Stomach smooth muscle (tissue), 2 donors: Measurements from ENCODE around the gene ACTN4.
"Not testable (repeated sequence)": the region's sequence is repeated elsewhere in the genome, so short reads cannot be mapped to it uniquely, and the experiment has no call there.

Experiments
- H3K27ac ChIP-seq: one replicate; pipeline ENCODE4 v1.7.0; 2013; ENCODE audit warnings: mild to moderate bottlenecking, low read length, inconsistent platforms
- H3K27me3 ChIP-seq, 2 donors: one replicate each; pipeline ENCODE4 v1.7.0; 2013; ENCODE audit warnings: low read length in 2 of 2; ENCODE audit not compliant: insufficient read depth in 2 of 2, control insufficient read depth in 1 of 2
- H3K36me3 ChIP-seq, 2 donors: one replicate each; pipeline ENCODE4 v1.7.0; 2013; ENCODE audit warnings: low read length in 2 of 2; ENCODE audit not compliant: control insufficient read depth in 2 of 2, insufficient read depth in 2 of 2
- H3K4me1 ChIP-seq: one replicate; pipeline ENCODE4 v1.7.0; 2013; ENCODE audit warnings: low read length; ENCODE audit not compliant: control insufficient read depth, insufficient read depth
- H3K4me3 ChIP-seq, 2 donors: one replicate each; pipeline ENCODE4 v1.7.0; 2013; ENCODE audit warnings: low read length in 2 of 2
- H3K9ac ChIP-seq, 2 donors: one replicate each; pipeline ENCODE4 v1.7.0; 2013; ENCODE audit warnings: low read length in 2 of 2, mild to moderate bottlenecking in 1 of 2
- H3K9me3 ChIP-seq, 2 donors: one replicate each; pipeline ENCODE4 v1.7.0; 2013; ENCODE audit warnings: low read length in 2 of 2; ENCODE audit not compliant: control insufficient read depth in 2 of 2
- donor health status: healthy.
- donor health status: Pancreatic carcinoma.

Gene ACTN4

DNA sequence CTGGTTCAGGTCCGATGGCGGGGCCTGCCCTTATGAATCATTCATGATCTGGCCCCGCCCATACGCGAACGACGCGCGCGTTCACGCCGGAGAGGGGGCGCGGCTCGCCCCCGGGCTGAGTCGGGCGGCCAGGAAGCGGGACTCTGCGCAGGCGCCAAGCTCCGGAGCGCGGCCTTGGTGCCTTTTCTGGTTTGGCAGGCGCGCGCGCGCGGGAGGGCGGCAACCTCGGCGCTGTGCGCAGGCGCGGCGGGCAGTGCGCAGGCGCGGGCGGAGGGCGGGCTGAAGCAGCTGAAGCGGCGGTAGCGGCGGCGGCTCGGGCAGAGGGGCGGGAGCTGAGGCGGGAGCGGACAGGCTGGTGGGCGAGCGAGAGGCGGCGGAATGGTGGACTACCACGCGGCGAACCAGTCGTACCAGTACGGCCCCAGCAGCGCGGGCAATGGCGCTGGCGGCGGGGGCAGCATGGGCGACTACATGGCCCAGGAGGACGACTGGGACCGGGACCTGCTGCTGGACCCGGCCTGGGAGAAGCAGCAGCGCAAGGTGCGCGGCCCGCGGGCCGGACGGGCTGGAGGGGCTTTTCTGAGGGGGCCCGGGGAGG, at the start of gene ACTN4:
TSS of gene ACTN4 (plus strand) at position 282 of the 598 bp plus-strand sequence. CDS start at position 379, 97 bp downstream.
- peaks cover 33% of the 10 kb centered on the region for H3K4me1 ChIP-seq
- H3K9me3 ChIP-seq = no peaks in the 10 kb centered on the region
- peak within 1 kb of the TSS; percentile 88 for H3K27ac ChIP-seq
- no peaks in the 10 kb centered on the region for H3K36me3 ChIP-seq
- no peaks in the 10 kb centered on the region for H3K27me3 ChIP-seq
- peak within 1 kb of the TSS; percentile 77 to 94 for H3K4me3 ChIP-seq
- H3K9ac ChIP-seq = peak within 1 kb of the TSS; percentile 90 to 96

DNA sequence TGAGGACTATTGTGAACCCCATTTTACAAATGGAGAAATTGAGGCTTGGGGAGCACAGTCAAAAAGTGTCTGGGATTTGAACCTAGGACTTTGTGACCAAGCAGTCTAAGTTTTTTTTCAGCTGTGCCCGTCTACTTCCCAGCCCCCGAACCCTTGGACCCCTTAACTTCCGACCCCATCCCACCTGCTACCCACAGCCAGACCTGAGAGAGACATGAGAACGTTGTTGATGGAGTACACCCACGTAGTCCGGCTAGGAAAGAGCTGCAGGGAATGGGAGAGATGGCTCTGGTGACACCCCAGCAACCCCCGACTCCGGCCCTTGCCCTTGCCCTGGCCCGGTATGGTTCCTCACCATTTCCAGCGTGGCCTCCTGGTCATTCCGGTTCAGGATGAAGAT, 47.7 kb upstream of the ACTN4 start:
- H3K9me3 ChIP-seq = no peaks in the 10 kb centered on the region
- H3K4me3 ChIP-seq = no peak overlapping the region
- H3K36me3 ChIP-seq = no peaks in the 10 kb centered on the region
- no peaks in the 10 kb centered on the region for H3K4me1 ChIP-seq
- no peak overlapping the region for H3K27ac ChIP-seq
- peaks cover 4 to 8% of the 10 kb centered on the region in 2 donors for H3K27me3 ChIP-seq
- H3K9ac ChIP-seq = no peak overlapping the region

DNA sequence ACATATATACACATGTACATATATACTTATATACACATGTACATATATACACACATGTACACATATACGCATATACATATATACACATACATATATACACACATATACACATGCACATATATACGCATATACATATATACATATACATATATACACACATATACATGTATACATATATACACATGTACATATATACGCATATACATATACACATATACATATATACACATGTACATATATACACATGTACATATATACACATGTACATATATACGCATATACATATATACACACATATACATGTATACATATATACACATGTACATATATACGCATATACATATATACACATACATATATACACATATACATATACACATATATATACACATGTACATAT, 44.6 kb upstream of the ACTN4 start:
- H3K27ac ChIP-seq, H3K9ac ChIP-seq, H3K27me3 ChIP-seq, H3K36me3 ChIP-seq, H3K4me1 ChIP-seq, H3K9me3 ChIP-seq, H3K4me3 ChIP-seq: not testable (repeated sequence)

DNA sequence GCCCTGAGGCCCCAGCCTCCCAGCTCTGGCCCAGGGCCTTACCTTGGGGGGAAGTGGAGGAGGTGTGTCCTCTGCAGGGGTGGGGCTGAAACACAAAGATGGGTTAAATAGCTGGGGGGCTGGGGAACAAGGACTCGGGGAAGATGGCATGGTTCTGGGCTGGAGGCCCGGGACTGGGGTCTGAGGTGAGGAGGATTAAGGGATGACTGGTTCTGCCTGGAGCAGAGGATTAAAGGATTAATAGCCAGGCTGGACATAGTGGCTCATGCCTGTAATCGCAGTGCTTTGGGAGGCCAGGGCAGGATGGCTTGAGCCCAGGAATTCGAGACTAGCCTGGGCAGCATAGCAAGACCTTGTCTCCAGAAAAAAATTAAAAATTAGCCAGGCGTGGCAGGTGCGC, 41.3 kb upstream of the ACTN4 start:
- H3K36me3 ChIP-seq = no peaks in the 10 kb centered on the region
- no peak overlapping the region for H3K4me3 ChIP-seq
- no peaks in the 10 kb centered on the region for H3K4me1 ChIP-seq
- H3K9me3 ChIP-seq = no peaks in the 10 kb centered on the region
- H3K9ac ChIP-seq = no peak overlapping the region
- H3K27me3 ChIP-seq = no peaks in the 10 kb centered on the region
- H3K27ac ChIP-seq = no peak overlapping the region

DNA sequence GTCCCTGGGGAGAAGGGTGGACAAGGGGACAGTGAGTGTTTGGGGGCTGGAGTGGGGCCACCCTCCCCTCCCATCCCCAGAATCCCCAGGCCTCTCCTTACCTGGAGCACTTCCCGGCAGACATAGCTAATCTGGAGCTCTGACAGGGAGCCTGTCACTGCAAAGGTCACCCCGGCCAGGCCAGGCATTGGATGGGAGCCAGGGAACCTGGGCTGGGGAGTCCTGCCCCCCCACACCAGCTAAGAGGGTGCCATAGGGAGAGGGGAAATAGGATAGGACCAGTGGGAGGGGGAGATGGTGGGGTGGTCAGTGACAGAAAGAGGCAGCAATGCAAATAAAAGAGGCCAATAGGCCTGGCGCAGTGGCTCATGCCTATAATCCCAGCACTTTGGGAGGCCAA, 33.2 kb upstream of the ACTN4 start:
- no peak overlapping the region for H3K9ac ChIP-seq
- H3K4me3 ChIP-seq = no peak overlapping the region
- no peak overlapping the region for H3K27ac ChIP-seq
- H3K27me3 ChIP-seq = no peaks in the 10 kb centered on the region
- peaks cover 14% of the 10 kb centered on the region for H3K4me1 ChIP-seq
- no peaks in the 10 kb centered on the region for H3K9me3 ChIP-seq
- H3K36me3 ChIP-seq = no peaks in the 10 kb centered on the region

DNA sequence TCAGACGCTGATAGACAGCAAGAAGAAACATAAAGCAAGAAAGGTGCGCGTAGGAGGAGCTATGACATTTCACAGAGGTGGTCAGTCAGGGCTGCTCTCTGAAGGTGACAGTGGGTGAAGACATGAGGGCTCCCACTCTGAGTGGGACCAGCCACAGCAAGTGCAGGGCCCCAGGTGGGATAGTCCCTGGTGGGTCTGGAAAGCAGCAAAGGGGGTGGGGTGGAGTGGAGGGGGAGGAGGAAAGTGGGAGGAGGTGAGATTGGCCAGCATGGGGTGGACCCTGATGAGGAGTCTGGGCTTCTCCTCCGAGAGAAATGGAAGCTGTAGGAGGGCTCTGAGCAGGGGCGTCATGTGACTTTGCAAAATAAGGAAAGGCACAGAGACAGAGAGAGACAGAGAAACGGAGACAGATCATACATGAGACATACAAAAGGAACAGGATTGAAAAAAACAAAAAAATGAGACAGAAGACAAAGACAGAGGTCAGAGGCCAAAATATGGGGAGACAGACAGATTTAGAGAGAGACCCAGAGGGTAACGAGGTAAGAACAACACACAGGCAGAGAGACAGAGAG, 32.4 kb upstream of the ACTN4 start:
- Histone ChIP-seq H3K27me3 (no peaks in the 10 kb centered on the region), H3K9me3 (no peaks in the 10 kb centered on the region), H3K36me3 (peaks cover 0 to under 1% of the 10 kb centered on the region in 2 donors), H3K9ac (no peak overlapping the region), H3K27ac (no peak overlapping the region), H3K4me3 (no peak overlapping the region), H3K4me1 (peaks cover 21% of the 10 kb centered on the region)

DNA sequence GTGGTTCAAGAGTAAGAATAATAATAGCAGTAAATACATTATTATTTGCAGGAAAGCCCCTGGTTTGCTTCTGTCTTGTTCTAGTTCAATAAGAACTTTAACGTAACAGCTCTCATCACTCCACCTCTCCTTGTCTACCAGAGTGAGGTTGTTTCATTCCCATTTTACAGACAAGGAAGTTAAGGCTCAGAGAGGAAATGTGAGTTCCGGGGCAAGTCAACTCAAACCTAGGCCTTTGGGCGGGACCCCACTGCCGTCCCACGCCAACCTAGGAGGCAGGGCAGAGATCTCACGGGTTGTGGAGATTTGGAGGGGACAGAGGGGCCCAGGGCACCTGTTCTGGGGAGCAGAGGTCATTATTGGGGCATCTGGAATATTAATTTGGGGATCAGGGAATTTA, 31.2 kb upstream of the ACTN4 start:
- H3K4me3 ChIP-seq = no peak overlapping the region
- H3K27ac ChIP-seq = no peak overlapping the region
- H3K4me1 ChIP-seq = peaks cover 24% of the 10 kb centered on the region
- H3K9ac ChIP-seq = no peak overlapping the region
- H3K36me3 ChIP-seq = peaks cover 6 to 7% of the 10 kb centered on the region in 2 donors
- H3K9me3 ChIP-seq = no peaks in the 10 kb centered on the region
- H3K27me3 ChIP-seq = no peaks in the 10 kb centered on the region

DNA sequence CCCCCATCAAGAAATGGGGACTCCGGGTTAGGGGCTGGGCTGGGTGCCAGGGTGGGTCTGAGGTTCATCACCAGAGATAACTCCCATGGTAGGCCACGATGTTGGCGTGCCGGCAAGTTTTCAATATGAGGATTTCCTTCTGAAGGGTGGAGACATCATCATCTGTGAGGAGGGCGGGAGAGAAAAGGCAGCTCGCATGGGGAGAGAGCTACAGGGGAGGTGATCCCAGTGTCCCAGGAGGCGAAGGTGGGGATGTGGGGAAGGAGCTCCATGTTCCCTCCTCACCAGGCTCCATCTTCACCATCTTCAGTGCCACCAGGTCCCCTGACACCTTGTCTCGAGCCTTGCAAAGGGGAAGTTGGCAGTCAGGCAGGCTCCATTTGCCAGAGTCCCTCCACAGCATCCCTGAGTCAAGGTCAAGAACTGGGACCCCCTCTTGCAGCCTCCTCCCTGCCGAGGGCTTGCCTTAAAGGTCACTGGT, 30.1 kb upstream of the ACTN4 start:
- Histone ChIP-seq H3K27me3 (no peaks in the 10 kb centered on the region), H3K36me3 (peaks cover 12 to 17% of the 10 kb centered on the region in 2 donors), H3K4me1 (peaks cover 24% of the 10 kb centered on the region), H3K4me3 (peak overlapping the region in 1 of 2 donors; percentile 35), H3K9me3 (no peaks in the 10 kb centered on the region), H3K9ac (no peak overlapping the region), H3K27ac (no peak overlapping the region)

DNA sequence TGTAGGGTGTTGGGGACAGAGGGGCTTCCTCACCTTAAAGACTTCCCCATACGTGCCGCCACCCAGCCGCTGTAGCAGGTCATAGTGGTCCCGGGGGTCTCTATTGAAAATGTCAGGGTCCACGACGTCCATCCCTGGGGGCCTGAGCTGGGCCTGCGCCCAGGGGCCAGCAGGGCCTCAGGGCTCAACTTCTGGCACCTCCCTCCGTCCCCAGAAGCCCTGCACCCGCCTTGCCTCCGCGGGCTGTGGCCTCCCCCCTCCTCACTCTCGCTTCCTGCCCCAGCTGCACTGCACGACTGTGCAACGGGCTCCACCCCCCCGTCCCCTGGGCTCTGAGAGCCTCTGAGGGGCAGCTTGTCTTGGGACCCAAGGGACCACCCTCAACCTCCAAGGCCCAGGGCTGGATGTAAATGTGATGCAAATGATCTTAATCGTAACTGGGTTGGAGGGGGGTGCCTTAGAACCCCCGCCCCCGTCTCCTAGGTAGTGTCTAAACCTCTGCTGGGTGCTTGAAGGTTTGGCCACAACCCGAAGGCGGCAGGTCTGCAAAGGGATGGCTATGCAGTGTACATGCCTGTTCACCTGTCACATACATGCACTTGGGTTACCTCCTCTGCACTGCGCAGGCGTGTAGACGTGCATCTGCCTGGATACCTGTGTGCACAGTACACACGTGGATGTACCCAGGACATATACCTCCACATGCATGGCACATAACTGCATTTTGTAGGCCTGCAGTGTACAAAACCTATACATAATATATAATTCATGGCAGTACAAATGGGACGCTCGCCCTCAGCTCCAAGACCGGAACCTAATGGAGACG, 29.5 kb upstream of the ACTN4 start, which contains the start of gene MAP4K1:
TSS of gene MAP4K1 (minus strand) at position 190 of the 826 bp plus-strand sequence. CDS start at position 132, 58 bp downstream.
- Histone ChIP-seq H3K4me3 (peak within 1 kb of the TSS; percentile 65 to 100), H3K9me3 (no peaks in the 10 kb centered on the region), H3K4me1 (peaks cover 24% of the 10 kb centered on the region), H3K27ac (peak within 1 kb of the TSS; percentile 86), H3K9ac (peak within 1 kb of the TSS; percentile 66 to 85), H3K36me3 (peaks cover 12 to 21% of the 10 kb centered on the region in 2 donors), H3K27me3 (no peaks in the 10 kb centered on the region)

DNA sequence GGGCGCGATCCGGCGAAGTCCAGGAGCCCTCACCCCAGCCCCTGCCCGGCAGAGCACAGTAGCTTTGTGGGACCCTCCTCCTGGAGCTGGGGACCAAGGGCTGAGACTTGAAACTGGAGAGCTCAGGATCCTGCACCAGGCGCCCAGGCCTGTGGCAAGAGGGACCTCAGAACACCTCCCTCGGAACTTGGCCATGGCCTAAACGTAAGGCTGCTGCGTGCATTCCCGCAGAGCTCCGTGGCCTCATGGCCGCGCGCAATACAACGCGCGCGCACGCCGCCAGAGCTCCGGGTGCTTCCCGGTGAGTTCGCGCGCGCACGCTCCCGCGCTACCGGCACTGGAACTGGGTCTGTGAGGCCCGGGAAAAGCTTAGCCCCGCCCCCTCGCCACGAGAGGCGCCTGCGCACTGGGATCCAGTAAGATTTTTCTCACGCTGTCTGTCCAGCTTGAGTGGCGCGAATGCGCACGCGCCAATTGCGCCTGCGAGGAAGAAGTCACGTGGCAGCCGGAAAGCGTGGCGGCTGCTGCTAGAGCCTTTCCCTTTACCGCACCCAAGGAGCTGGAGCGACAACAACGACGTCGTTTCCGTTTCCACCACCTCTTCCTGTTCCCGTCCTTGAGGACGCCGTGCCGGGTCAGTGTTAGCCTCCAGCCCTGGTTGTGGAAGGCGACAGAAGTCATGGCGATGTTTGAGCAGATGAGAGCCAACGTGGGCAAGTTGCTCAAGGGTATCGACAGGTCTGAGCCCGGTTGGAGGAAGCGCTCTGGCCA, 28.7 kb upstream of the ACTN4 start, which contains the start of gene EIF3K:
TSS of gene EIF3K (plus strand) at position 599 of the 771 bp plus-strand sequence. CDS start at position 680, 81 bp downstream.
- H3K27me3 ChIP-seq = no peaks in the 10 kb centered on the region
- H3K9me3 ChIP-seq = no peaks in the 10 kb centered on the region
- H3K9ac ChIP-seq = peak within 1 kb of the TSS; percentile 96 to 99
- peaks cover 24% of the 10 kb centered on the region for H3K4me1 ChIP-seq
- peak within 1 kb of the TSS; percentile 91 to 100 for H3K4me3 ChIP-seq
- H3K36me3 ChIP-seq = peaks cover 15 to 25% of the 10 kb centered on the region in 2 donors
- peak within 1 kb of the TSS; percentile 86 for H3K27ac ChIP-seq
